Activated CD4-positive, alpha-beta T cell treated with anti-CD3 and anti-CD28 coated beads for 48 hours (primary cell): ENCODE data around the gene PDE6B.

ENCODE experiments used
- DNase-seq: peaks from one replicate; pipeline ENCODE4 v3.0.0-alpha.2; 2020

PDE6B gene

GRCh38 chr4:601612-602558 lies 23.5 kb upstream of the PDE6B start:
- no peak for DNase-seq

GRCh38 chr4:602559-602942 lies 22.8 kb upstream of the PDE6B start:
- DNase-seq = peak; percentile 89

GRCh38 chr4:604131-604530 lies 21.2 kb upstream of the PDE6B start:
- peak; percentile 30 for DNase-seq

GRCh38 chr4:605702-606425 lies 19.5 kb upstream of the PDE6B start:
- no peak for DNase-seq

- DNase-seq = no peak
Measured at GRCh38 chr4:608236-608635, 17.1 kb upstream of the PDE6B start.

- DNase-seq = no peak
Measured at GRCh38 chr4:609400-610050, 15.8 kb upstream of the PDE6B start.

GRCh38 chr4:610411-611261 lies 14.7 kb upstream of the PDE6B start:
- DNase-seq = no peak

- no peak for DNase-seq
Measured at GRCh38 chr4:612052-612748, 13.2 kb upstream of the PDE6B start.

GRCh38 chr4:612749-613125 lies 12.6 kb upstream of the PDE6B start:
- DNase-seq = no peak

GRCh38 chr4:613126-613525 lies 12.2 kb upstream of the PDE6B start:
- DNase-seq = no peak

GRCh38 chr4:616091-616490 lies 9.3 kb upstream of the PDE6B start:
- DNase-seq = no peak

- DNase-seq = no peak
Measured at GRCh38 chr4:616911-617643, 8.3 kb upstream of the PDE6B start.

- no peak for DNase-seq
Measured at GRCh38 chr4:617644-618641, 7.4 kb upstream of the PDE6B start.

- no peak for DNase-seq
Measured at GRCh38 chr4:620201-620600, 5.2 kb upstream of the PDE6B start.

- DNase-seq = no peak
Measured at GRCh38 chr4:620851-621261, 4.5 kb upstream of the PDE6B start.

GRCh38 chr4:621296-622070 lies 3.9 kb upstream of the PDE6B start:
- no peak for DNase-seq

- DNase-seq = no peak
Measured at GRCh38 chr4:622071-622995, 3.0 kb upstream of the PDE6B start.
